Liver (tissue), 3 donors: ENCODE measurements around the gene DLK1.

Experiments used
- CTCF ChIP-seq: fragments of 150-350 bp; IDR thresholded peaks from 2 replicates; pipeline ENCODE4 v1.5.1; 2017; ENCODE audit warnings: improper control_type of control experiment, low read depth, low read length; ENCODE audit not compliant: missing input control
- EGR1 ChIP-seq, 2 donors: IDR thresholded peaks; 2 replicates each; pipeline ENCODE4 v1.6.1; 2016 to 2018; ENCODE audit warnings: antibody characterized with exemption in 2 of 2, low read depth in 2 of 2
- HNF4G ChIP-seq: IDR thresholded peaks from 2 replicates; pipeline ENCODE4 v1.6.1; 2016; ENCODE audit warnings: antibody characterized with exemption
- JUND ChIP-seq, 2 donors: IDR thresholded peaks; 2 replicates each; pipeline ENCODE4 v1.6.1; 2016; ENCODE audit warnings: antibody characterized with exemption in 2 of 2
- MAX ChIP-seq: IDR thresholded peaks from 2 replicates; pipeline ENCODE4 v1.6.1; 2016; ENCODE audit warnings: antibody characterized with exemption
- RAD21 ChIP-seq, 2 donors: IDR thresholded peaks; 2 replicates each; pipeline ENCODE4 v1.6.1; 2016; ENCODE audit warnings: antibody characterized with exemption in 2 of 2, mild to moderate bottlenecking in 2 of 2
- REST ChIP-seq: IDR thresholded peaks from 2 replicates; pipeline ENCODE4 v1.6.1; 2016; ENCODE audit warnings: antibody characterized with exemption, mild to moderate bottlenecking
- SP1 ChIP-seq: IDR thresholded peaks from 2 replicates; pipeline ENCODE4 v1.6.1; 2018; ENCODE audit warnings: antibody characterized with exemption, mild to moderate bottlenecking
- TAF1 ChIP-seq: conservative IDR thresholded peaks from 2 replicates; pipeline ENCODE4 v1.6.1; 2016; ENCODE audit warnings: antibody characterized with exemption, mild to moderate bottlenecking
- YY1 ChIP-seq: IDR thresholded peaks from 2 replicates; pipeline ENCODE4 v1.6.1; 2016; ENCODE audit warnings: antibody characterized with exemption, mild to moderate bottlenecking
- ZBTB33 ChIP-seq: IDR thresholded peaks from 2 replicates; pipeline ENCODE4 v1.6.1; 2016; ENCODE audit warnings: antibody characterized with exemption
- TF ChIP-seq, protein P1 (sequence below): IDR thresholded peaks from 2 replicates; pipeline ENCODE4 v1.6.1; 2016; ENCODE audit warnings: antibody characterized with exemption
- donor health status: healthy.
- donor health status: healthy.

- TF ChIP-seq CTCF (no peak), EGR1 (IDR thresholded peaks at IDR 0.05; ENCODE audit: low read depth in 2 of 2) (no peak), MAX (no peak), RAD21 (IDR thresholded peaks at IDR 0.05) (no peak), YY1 (no peak), REST (no peak), SP1 (no peak), ZBTB33 (no peak), TAF1 (no peak), JUND (IDR thresholded peaks at IDR 0.05) (no peak), HNF4G (no peak)
- TF ChIP-seq, protein P1, sequence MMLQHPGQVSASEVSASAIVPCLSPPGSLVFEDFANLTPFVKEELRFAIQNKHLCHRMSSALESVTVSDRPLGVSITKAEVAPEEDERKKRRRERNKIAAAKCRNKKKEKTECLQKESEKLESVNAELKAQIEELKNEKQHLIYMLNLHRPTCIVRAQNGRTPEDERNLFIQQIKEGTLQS: no peak
Observed at GRCh38 chr14:100775831-100776591, 49.3 kb downstream of the DLK1 start.
